ENCODE data around the gene NIT1.
"Not testable (repeated sequence)": the region's sequence is repeated elsewhere in the genome, so short reads cannot be mapped to it uniquely, and the experiment has no call there.

Gene NIT1

DNA sequence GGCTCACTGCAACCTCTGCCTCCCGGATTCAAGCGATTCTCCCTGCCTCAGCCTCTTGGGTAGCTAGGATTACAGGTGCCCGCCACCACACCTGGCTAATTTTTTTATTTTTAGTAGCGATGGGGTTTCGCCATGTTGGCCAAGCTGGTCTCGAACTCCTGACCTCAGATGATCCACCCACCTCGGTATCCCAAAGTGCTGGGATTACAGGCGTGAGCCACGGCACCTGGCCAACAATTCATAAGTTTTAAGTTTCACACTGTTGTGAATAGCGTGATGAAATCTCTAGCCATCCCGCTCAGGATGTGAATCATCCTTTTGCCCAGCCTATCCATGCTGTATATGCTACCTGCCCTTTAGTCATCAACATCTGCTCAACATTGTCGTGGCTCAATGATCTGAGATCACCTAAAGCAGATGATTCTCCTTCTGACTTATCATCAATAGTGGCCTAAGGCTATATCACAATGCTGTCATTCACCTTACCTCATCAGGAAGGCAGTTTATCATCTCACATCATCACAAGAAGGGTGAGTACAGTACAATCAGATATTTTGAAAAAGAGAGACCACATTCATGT, 2.7 kb upstream of the NIT1 start:
- no peak for DNase-seq

DNA sequence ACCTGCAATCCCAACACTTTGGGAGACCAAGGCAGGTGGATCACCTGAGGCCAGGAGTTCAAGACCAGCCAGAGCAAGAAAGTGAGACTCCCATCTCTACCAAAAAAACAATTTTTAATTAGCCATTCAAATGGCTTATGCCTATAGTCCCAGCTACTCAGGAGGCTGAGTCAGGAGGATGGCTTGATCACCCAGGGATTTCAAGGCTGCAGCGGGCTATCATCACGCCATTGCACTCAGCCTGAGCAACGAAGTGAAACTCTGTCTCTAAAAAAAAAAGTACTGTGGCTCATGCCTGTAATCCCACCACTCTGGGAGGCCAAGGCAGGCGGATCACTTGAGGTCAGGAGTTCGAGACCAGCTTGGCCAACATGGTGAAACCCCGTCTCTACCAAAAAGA, 1.9 kb upstream of the NIT1 start:
- not testable (repeated sequence) for DNase-seq

DNA sequence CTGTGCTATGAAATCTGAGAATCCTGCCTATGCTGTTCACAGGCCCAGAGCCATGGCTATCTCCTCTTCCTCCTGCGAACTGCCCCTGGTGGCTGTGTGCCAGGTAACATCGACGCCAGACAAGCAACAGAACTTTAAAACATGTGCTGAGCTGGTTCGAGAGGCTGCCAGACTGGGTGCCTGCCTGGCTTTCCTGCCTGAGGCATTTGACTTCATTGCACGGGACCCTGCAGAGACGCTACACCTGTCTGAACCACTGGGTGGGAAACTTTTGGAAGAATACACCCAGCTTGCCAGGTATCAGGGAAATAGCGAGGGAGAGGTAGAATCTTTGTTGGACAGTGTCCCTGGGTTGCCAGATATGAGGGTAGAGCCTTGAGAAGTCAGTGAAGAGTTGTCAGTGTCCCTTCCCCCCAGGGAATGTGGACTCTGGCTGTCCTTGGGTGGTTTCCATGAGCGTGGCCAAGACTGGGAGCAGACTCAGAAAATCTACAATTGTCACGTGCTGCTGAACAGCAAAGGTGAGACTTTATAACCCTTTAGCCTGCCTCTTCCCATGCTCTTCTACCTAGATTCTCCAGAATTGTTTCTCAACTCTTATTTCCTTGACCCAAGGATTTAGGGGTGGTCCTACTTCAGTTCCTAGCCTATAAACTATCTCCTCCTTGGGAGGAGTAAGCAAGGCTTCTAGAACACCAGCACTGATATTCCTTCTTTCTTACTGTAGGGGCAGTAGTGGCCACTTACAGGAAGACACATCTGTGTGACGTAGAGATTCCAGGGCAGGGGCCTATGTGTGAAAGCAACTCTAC, 1.4 kb downstream of the NIT1 start:
- no peak for DNase-seq

DNA sequence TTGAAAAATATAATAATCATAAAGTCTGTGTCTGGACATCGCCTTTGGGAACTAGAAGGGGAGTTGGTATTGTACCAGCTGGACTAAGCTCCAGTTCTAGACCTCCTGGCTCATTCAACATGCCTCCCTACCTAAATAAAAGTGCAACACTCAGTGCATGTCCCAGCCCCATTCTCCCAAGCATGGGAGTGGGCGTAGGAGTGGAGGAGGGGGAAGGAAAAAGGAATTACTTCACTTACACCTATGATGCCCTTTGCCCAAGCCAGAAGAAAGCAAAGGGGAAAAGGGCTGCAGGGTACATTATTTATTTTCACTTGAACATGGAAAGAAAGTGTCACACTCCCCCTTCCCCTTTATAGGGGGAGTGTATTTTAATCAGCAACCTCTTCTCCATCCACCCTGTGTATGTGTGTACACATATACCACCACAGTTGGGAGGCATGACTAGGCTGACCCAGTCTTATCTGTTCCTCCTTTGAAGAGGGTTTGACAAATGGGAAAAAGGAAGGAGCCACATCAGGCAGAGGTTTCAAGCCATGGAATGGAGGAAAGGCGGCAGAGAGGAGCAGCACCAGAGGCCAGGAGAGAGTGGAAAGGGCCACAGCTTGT, 3.2 kb downstream of the NIT1 start:
- no peak for DNase-seq

DNA sequence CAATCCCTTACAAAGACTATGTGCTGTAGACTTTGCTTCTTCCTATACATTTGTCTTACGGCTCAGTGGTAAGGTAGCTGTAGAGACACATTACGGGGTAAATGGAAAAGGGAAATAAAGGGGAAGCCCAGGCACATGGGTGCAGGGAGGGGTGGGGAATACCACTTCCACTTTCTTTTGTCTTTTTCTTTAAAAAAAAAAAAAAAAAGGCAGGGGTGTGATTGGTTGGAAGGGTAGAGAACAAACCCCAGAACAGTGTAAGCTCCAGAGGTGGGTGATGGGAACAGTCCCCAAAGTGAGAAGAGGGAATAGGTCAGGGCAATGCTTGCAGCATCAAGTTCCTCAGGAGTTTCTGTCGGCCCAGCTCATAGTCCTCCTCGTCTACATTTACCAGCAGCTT, 3.9 kb downstream of the NIT1 start:
- no peak for DNase-seq

GRCh38 chr1:161122967-161123366, 5.1 kb downstream of the NIT1 start:
- DNase-seq, result no peak

DNA sequence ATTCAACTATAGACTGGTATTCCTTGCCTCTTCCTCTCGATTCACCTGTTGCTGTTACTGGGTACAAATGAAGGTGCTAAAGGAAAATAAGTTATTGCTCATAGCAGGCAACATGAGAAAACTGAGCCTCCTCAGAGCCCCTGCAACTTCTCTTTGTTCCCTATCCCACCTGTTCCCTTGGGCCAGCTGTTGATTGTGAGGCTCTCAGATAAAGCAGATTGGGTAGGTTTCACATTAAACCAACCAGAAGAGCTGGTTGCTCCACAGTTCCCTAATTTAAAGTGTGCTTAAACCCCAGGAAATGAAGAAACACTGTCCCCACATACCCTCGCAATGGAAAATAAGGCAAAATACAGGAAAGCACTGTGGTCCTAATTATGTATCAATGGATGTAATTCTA, 9.7 kb downstream of the NIT1 start:
- DNase-seq, result no peak

GRCh38 chr1:161128591-161129420, 10.9 kb downstream of the NIT1 start:
- no peak for DNase-seq

GRCh38 chr1:161130266-161130665, 12.4 kb downstream of the NIT1 start:
- no peak for DNase-seq

DNA sequence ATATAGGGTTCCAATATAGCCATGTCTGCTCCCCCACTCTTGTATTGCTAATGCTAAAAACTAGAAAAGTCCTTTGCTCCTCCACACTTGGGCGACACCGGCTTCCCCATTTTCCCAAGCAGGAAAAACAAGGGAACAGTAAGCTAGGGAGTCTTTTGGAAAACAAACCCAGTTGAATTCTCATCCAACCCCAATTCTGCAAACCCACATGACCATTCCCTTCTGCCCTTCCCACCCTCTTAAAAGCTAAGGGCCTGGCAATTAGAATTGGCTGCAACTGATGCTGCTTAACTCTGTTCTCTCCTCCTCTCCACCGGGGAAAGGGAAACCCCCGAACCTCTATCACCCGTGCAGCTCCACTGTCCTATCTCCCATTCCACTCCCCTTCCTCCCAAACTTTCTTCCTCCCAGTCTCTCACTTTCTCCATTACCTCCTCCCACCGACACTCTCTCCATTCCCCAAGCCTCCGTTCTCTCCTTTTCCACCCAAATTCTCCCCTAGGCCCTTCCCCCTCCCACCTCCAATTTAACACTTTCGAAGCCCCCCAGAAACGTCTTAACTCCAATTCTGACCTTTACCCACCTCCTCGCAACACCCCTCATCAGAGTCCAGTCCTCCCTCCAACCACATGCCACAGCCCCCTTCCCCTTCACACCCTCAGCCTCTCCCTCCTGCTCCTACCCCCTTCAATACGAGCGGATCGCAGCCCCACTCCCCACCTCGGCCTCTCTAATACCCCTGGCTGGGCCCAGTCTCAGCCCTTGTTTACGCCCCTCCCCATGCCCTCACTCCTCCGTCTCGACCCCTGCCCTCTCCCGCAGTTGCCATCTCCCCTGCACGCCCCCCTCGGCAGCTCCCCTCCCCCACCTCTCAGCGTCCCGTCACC, 13.9 kb downstream of the NIT1 start:
- DNase-seq, result no peak

DNA sequence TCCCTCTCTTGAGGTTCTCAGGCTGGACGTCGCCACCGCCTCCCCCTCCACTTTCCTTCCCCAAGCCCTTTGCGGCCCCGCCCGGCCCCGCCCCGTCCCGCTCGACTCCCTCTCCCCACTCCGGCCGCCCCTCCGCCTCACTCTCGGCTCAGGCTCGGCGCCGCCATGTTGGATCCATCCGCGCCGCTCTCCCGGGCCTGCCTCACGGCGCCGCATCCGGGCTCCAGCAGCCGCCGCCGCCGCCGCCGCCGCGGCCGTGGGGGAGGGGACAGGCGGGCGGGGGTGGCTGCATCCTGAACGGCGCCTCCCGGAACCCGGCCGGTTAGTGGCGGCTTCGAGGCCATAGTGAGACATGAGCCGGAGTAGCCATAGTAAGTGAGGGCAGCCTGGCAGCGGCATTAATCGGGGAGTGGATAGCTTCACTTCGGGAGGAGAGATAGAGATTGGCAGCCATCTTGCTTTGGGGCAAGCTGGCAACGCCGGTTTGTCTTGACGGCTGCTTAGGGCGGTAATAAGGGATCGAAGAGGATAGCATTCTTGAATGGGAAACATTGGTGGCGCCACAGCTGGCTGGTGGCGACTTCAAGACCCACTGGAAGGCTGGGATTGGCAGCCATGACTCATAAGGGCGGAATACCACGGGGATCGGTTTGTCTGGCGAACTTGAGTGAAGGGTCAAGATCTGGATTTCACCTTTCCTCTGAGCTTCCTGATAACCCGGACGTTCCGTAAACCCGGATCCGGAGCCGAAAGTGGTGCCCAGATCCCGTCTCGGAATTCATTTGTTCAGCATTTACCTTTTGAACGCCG, 14.7 kb downstream of the NIT1 start, which contains the start of gene DEDD:
DEDD (minus strand) TSS at position 258 of the 810 bp plus-strand sequence. CDS start 8,205 bp downstream, outside the sequence.
- DNase-seq, result peak; percentile 91

DNA sequence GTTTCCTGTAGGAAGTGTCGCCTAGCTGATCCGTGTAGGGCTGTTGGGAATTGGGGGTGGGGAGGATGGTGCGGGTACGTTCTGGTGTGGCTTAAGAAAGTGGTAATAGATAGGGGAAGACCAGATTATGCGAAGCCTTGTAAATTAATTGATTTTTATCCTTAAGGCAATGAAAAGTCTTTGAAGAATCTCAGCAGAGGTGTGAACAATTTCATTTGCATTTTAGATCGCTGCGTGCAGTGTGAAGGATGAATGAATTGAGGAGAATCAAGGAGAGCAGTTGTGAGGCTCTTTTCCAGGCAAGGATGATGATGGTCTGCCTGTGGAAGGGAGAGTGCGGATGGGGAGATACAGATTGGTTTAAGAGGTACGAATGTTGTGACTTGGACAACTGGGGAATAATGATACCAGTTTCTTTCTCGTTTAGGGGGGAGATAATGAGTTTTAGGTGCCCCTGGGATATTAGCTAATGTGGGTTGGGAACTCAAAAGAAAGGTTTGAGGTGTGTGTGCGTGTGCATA, 15.4 kb downstream of the NIT1 start:
- peak; percentile 60 for DNase-seq

- DNase-seq, result no peak
Measured at GRCh38 chr1:161137881-161138280, 20.0 kb downstream of the NIT1 start.

DNA sequence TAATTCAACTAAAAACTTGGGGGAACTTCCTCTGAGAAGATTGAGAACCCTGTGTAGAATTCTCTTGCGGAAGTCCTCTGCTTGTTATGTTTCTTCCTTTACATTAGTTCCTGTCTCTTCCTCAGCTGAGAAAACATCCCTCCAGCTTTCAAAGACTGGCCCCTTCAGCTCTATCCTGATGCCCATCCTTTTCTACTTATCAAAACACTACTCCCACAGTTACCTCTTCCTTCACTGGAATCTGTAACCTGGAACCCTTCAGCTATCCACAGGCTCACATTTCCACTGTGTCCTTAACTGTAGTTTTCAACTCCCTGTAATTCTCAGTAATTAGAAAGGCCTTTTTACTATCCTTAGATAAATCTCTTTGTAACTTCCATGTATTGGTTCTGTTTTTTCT, 20.5 kb downstream of the NIT1 start:
- no peak for DNase-seq

DNA sequence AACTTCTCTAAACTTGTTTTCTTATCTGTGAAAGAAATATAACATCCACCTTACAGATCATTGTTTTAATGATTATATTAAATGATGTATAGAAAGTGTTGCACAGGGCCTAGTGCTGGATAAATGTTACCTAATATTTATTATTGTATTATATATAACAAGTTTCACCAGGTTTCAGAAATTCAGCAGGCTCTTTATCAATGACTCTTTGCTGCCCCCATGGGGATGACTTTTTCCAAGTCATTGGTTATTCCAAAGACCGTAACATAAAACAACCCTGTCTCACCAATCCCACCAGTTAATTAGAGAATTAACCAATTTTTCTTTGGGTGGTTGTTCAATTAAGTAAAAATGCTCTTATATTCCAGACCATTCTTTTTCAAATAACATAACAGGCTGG, 21.9 kb downstream of the NIT1 start:
- peak; percentile 12 for DNase-seq

DNA sequence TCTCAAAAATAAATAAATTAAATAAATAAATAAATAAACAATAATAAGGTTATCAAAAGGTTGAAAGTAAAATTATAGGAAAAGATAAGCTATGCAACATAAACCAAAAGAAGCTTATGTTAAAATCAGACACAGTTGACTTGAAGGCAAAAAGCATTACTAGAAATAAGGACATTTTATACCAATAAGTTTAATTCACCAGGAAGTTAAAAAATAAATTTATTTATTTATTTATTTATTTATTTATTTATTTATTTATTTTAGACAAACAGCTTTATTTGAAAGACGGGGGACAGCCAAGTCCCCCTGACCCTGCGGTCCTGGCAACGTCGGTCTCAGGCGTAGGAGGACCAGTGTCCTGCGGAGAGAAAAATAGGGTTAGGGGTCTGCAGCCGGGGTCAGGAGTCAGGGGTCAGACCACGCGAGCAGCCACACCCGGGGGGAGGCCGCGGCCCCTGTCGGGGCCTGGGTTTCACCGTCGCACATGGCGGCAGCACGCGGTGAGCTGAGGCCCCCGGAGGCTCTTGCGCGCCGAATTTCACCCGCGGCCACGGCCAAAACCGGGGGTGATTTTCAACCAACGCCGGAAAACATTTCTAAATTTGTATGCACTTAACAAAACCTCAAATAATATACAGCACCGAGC, 23.0 kb downstream of the NIT1 start:
- no peak for DNase-seq

DNA sequence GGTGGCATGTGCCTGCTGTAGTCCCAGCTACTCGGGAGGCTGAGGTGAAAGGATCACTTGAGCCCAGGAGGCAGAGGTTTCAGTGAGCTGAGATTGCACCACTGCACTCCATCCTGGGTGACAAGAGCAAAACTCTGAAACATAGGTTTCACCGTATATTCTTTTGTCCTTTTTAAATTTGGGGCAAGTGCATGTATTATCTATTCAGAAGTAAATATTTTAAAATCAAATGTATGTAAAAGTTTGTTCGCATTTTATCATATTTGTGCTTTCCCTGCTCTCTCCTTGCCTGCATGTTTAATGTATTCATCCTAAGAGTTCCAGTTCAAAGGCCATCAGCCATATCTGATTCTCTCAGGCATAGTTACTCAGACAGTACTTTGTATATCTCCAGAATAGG, 27.9 kb downstream of the NIT1 start:
- no peak for DNase-seq

- no peak for DNase-seq
Measured at GRCh38 chr1:161153176-161153575, 35.3 kb downstream of the NIT1 start.

GRCh38 chr1:161153682-161154337, 35.9 kb downstream of the NIT1 start, which contains the start of gene UFC1:
Gene UFC1, plus strand, starts transcription at chr1:161153978. Its CDS starts 20 bp downstream, at chr1:161153998.
- peak; percentile 87 for DNase-seq

DNA sequence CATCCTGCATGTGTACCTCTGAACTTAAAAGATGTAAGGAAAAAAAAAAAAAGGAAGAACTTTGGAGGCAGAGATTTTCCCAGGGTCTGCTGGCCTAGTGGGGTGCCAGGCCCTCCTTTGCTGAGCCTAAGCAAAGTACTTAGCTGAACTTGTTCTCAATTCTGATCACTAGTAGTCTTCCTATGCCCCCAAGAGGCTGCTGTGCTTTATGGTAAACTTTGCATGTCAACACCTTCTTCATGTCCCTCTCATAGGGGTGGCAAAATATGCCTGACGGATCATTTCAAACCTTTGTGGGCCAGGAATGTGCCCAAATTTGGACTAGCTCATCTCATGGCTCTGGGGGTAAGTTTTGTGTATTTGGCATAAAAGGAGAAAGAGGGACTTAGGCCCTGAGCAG, 40.0 kb downstream of the NIT1 start:
- no peak for DNase-seq
